Measurements from ENCODE around the gene SCN1A.
"Not testable (repeated sequence)": the region's sequence is repeated elsewhere in the genome, so short reads cannot be mapped to it uniquely, and the experiment has no call there.

SCN1A gene

GRCh38 chr2:166127217-166128155 is at the start of gene SCN1A:
SCN1A (minus strand) TSS chr2:166128020; CDS start chr2:166073621, 54,399 bp downstream.
- peak; percentile 9 for DNase-seq

GRCh38 chr2:166173263-166173662 is 45.4 kb upstream of the SCN1A start:
- DNase-seq: no peak

- no peak for DNase-seq
Observed at GRCh38 chr2:166171216-166171615, 43.4 kb upstream of the SCN1A start.

GRCh38 chr2:166170356-166170755 is 42.5 kb upstream of the SCN1A start:
- no peak for DNase-seq

GRCh38 chr2:166167449-166167848 is 39.6 kb upstream of the SCN1A start:
- no peak for DNase-seq

GRCh38 chr2:166163775-166164174 is 36.0 kb upstream of the SCN1A start:
- DNase-seq: no peak

GRCh38 chr2:166158546-166158945 is 30.7 kb upstream of the SCN1A start:
- DNase-seq: no peak

- peak; percentile 2 for DNase-seq
Observed at GRCh38 chr2:166157578-166157977, 29.8 kb upstream of the SCN1A start.

GRCh38 chr2:166156985-166157490 is 29.2 kb upstream of the SCN1A start:
- no peak for DNase-seq

GRCh38 chr2:166155589-166155988 is 27.8 kb upstream of the SCN1A start:
- no peak for DNase-seq

- no peak for DNase-seq
Observed at GRCh38 chr2:166154685-166155338, 27.0 kb upstream of the SCN1A start.

GRCh38 chr2:166152064-166152463 is 24.2 kb upstream of the SCN1A start:
- DNase-seq: no peak

- no peak for DNase-seq
Observed at GRCh38 chr2:166148500-166149400, 20.9 kb upstream of the SCN1A start.

- no peak for DNase-seq
Observed at GRCh38 chr2:166147883-166148282, 20.1 kb upstream of the SCN1A start.

GRCh38 chr2:166144071-166144470 is 16.3 kb upstream of the SCN1A start:
- DNase-seq: no peak

GRCh38 chr2:166140932-166141331 is 13.1 kb upstream of the SCN1A start:
- DNase-seq: no peak

GRCh38 chr2:166140475-166140874 is 12.7 kb upstream of the SCN1A start:
- DNase-seq: no peak

- DNase-seq: not testable (repeated sequence)
Observed at GRCh38 chr2:166139479-166139878, 11.7 kb upstream of the SCN1A start.

GRCh38 chr2:166138667-166139066 is 10.8 kb upstream of the SCN1A start:
- DNase-seq: no peak

- no peak for DNase-seq
Observed at GRCh38 chr2:166138144-166138543, 10.3 kb upstream of the SCN1A start.

- no peak for DNase-seq
Observed at GRCh38 chr2:166137331-166137730, 9.5 kb upstream of the SCN1A start.

GRCh38 chr2:166135849-166136258 is 8.0 kb upstream of the SCN1A start:
- DNase-seq: no peak

Data from NCI-H1092 (cell line).